ENCODE data around the gene BRD1.
"Not testable (repeated sequence)": the region's sequence is repeated elsewhere in the genome, so short reads cannot be mapped to it uniquely, and the experiment has no call there.

The BRD1 gene

DNA sequence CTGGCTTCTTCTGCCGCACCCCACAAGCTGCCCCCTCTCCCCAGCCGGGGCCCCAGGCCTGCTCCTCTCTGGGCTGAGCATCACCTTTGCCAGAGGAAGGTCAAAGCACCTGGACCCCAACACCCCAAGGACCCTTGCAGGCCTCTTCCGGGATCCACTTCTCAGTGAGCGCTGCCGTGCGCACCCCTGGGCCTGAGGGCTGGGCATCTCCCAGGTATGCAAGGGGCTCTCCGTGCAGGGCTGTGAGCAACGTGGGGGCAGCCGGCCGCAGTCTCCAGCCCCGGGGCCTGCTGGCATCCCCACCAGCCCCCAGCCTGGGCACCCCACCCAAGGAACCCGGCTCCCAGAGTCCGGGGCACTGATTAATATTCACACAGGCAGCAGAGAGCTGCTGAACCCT is 64.0 kb downstream of the BRD1 start:
- TF ChIP-seq, protein P1, sequence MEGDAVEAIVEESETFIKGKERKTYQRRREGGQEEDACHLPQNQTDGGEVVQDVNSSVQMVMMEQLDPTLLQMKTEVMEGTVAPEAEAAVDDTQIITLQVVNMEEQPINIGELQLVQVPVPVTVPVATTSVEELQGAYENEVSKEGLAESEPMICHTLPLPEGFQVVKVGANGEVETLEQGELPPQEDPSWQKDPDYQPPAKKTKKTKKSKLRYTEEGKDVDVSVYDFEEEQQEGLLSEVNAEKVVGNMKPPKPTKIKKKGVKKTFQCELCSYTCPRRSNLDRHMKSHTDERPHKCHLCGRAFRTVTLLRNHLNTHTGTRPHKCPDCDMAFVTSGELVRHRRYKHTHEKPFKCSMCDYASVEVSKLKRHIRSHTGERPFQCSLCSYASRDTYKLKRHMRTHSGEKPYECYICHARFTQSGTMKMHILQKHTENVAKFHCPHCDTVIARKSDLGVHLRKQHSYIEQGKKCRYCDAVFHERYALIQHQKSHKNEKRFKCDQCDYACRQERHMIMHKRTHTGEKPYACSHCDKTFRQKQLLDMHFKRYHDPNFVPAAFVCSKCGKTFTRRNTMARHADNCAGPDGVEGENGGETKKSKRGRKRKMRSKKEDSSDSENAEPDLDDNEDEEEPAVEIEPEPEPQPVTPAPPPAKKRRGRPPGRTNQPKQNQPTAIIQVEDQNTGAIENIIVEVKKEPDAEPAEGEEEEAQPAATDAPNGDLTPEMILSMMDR (IDR thresholded peaks at IDR 0.05; ENCODE audit: low read depth, low read length) = no peak
- H3K4me3 ChIP-seq (ENCODE audit: low read depth, low read length) = no peak overlapping the region

DNA sequence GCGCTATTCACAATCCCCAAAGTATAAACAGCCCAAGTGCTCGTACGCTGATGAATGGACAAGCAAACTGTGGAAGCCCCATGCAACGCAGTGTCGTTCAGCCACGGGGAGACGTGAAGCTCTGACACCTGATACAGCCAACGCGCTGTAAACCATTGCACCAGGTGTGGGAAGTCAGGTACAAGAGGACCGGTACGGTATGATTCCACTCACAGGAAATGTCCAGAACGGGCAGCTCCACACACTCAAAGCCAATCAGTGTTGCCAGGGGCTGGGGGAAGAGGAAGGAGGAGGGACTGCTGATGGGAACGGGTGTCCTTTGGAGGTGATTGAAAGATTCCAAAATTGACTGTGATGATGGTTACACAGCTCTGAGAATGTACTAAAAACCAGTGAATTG is 64.5 kb downstream of the BRD1 start:
- TF ChIP-seq, protein P1 (IDR thresholded peaks at IDR 0.05; ENCODE audit: low read depth, low read length) = no peak
- no peak overlapping the region for H3K4me3 ChIP-seq (ENCODE audit: low read depth, low read length)

DNA sequence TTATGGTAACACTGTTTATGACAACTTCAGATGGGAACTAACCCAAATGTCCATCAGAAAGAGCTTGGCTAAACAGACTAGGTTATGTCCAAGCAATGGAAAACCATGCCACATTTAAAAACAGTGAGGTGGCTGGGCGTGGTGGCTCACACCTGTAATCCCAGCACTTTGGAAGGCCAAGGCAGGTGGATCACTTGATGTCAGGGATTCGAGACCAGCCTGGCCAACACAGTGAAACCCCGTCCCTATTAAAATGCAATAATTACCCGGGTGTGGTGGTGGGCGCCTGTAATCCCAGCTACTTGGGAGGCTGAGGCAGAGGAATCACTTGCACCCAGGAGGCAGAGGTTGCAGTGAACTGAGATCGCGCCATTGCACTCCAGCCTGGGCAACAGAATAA is 65.1 kb downstream of the BRD1 start:
- not testable (repeated sequence) for H3K4me3 ChIP-seq (ENCODE audit: low read depth, low read length)

DNA sequence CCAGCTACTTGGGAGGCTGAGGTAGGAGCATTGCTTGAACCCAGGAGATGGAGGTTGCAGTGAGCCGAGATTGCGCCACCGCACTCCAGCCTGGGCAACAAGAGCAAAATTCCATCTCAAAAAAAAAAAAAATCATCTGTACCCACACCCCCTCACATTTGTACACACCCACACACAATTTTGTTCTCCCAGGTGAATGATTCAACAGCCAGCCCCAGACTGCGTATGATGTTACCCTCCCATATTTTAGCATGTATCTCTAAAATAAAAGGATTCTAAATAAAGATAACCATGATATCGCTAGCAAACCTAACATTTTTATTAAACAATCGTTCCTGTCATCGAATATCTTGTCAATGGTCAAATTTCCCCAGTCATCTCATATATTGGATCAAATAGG is 65.8 kb downstream of the BRD1 start:
- TF ChIP-seq, protein P1 (IDR thresholded peaks at IDR 0.05; ENCODE audit: low read depth, low read length) = no peak
- no peak overlapping the region for H3K4me3 ChIP-seq (ENCODE audit: low read depth, low read length)

DNA sequence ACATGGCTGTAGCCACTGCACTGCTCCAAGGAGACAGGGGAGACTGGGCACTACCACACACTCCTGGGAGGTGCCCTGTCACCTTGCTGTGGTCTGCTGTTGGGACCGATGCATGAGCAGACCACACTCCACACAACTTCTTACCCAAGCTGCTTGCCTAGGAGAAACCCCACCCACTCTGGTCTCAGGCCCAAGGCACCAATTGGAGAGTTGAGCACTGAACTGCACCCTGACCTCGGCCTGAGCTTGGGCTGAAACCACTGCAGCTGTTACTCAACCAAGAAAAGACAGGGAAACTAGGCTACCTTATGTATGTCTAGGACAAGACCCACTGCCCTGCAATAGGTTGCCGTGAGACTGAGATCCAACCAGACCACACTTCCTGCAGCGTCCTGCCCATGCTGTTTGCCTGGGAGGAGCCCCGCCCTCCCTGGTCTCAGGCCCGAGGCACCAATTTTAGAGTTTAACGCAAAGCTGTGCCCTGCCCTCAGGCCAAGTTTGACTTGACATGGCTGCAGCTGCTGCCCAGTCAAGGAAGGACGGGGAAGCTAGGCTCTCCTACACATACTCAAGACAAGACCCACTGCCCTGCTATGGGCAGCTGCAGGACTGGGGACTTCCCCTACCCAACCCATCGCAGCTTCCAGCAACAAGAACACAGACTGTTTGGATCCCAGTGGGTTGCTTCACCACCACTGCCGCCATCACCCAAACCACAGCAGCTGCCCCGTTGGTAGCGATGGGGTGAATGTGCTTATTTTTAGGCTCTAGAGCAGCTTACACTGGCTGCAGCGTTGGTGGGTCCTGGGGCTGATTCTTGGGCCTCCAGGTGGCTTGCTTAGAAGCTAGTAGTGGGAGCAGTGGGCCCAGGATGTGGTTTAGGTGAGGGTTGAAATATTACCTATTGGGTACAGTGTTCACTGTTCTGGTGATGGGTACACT is 66.8 kb downstream of the BRD1 start:
- TF ChIP-seq, protein P1 (IDR thresholded peaks at IDR 0.05; ENCODE audit: low read depth, low read length) = no peak

DNA sequence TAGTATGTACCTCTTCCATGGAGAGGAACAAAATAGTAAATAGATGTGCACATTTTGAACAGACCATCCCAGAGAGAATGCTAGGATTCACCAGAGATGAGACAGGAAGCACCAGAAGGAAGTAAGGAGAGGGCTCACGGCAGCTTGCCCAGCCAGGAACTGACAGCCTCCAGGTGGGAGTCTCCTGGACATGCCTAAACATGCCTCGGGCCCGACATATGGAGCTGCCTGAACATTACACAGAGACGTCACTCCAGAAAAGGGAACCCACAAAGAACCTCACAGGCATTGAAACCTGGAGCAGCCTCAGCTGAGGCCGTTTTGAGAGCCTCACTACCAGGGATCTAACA is 67.4 kb downstream of the BRD1 start:
- TF ChIP-seq, protein P1 (IDR thresholded peaks at IDR 0.05; ENCODE audit: low read depth, low read length) = no peak
- no peak overlapping the region for H3K4me3 ChIP-seq (ENCODE audit: low read depth, low read length)

More for the DNA sequence above, 66.8 kb downstream of the BRD1 start:
- no peak overlapping the region for H3K4me3 ChIP-seq (ENCODE audit: low read depth, low read length)

DNA sequence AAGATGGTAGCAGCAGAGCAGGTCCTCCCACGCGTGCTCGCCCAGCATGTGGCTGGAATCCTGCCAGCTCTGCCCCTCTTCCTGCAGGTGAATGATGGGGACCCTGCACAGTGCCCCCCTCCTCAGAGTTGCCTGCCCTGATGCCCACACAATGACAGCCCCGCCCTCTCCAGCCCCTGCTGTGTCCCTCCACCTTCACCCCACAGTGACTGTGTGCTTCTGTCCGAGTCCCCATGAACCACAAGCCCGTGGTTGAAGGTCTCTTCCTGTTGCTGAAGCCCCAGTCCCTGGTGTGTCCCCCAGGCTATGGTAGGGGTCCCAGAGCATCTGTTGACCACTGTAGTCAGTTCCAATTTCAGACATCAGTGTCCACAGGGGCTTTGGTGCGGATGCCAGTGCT is 71.0 kb downstream of the BRD1 start:
- TF ChIP-seq, protein P1 (IDR thresholded peaks at IDR 0.05; ENCODE audit: low read depth, low read length) = no peak
- no peak overlapping the region for H3K4me3 ChIP-seq (ENCODE audit: low read depth, low read length)
